ENCODE data around the gene SERGEF.

Gene SERGEF

DNA sequence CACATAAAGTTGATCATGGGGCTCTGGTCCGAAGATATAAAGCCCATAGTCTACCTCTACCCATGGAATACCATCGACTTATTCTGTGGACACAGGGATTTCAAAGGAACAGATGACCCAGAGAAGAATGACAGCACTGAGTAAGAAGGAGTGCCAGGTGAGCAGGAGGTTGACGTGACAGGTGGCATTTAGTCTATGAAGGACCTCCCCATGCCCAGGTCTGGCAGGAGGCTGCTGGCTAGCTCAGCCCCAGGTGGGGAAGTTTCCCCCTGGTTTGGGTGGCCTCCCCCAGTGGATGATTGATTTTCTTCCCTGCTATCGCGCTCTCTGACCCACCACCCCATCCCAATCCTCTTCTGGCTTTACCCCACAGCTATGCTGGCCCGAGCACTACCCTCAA lies 239.2 kb downstream of the SERGEF start:
- no peaks in the 10 kb centered on the region for H3K27me3 ChIP-seq (ENCODE audit: control insufficient read depth, insufficient read depth, low read length)
- H3K27ac ChIP-seq (ENCODE audit: low read length), result no peak overlapping the region
- H3K4me3 ChIP-seq (ENCODE audit: low read length), result no peak overlapping the region
- no peaks in the 10 kb centered on the region for H3K9me3 ChIP-seq (ENCODE audit: control insufficient read depth, insufficient read depth, low read length)
- WGBS (ENCODE audit: insufficient coverage, insufficient read length), result no CpG with 5 or more reads among the region's 6 CpGs
- H3K4me1 ChIP-seq (ENCODE audit: control insufficient read depth, insufficient read depth, low read length), result no peaks in the 10 kb centered on the region
- DNase-seq (ENCODE audit: low read depth, low spot score), result no peak
- no peaks in the 10 kb centered on the region for H3K36me3 ChIP-seq (ENCODE audit: control insufficient read depth, insufficient read depth, low read length)

DNA sequence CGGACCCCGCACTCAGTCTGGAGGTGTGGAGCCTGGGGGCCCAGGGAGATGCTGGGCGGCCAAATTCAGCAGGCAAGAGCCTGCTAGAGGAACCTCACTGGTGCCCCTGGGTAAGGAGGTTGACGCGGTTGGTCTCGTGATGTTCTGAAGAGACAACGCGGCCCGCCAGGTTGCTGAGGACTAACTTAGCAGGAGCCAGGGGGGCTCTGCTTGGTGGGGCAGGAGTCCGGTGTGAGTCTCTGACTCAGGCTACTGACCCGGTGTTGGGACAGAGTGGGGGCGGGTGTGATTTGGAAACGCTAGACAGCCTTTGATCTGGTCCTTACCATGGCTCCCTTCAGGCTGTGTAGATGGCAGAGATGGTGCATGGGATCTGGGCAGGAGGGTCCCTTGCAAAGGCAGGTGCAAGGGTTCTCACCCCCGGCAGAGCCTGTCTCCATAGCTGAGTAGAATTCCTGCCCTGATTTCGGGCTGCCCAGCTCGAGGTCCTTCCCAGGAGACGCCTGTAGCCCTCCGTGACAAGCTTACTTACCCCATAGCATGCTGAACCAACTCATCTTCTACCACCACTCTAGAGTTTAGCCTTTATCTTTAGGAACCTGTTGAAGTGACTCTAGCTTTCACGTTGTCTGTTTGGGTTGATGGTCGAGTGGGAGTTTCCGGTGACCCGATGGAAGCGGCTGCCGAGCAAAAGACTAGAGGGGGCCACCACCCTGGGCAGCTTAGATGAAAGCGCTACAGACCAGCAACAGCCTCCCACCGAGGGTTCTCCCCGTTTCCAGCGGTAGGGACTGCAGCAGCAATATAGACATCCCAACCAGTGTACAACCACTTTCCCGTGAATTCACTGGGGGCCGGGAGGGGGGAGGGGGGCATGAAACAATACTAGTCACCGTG lies 239.9 kb downstream of the SERGEF start:
- no peak overlapping the region for H3K27ac ChIP-seq (ENCODE audit: low read length)
- no CpG with 5 or more reads among the region's 31 CpGs for WGBS (ENCODE audit: insufficient coverage, insufficient read length)
- no peaks in the 10 kb centered on the region for H3K4me1 ChIP-seq (ENCODE audit: control insufficient read depth, insufficient read depth, low read length)
- H3K27me3 ChIP-seq (ENCODE audit: control insufficient read depth, insufficient read depth, low read length), result no peaks in the 10 kb centered on the region
- no peaks in the 10 kb centered on the region for H3K9me3 ChIP-seq (ENCODE audit: control insufficient read depth, insufficient read depth, low read length)
- DNase-seq (ENCODE audit: low read depth, low spot score), result no peak
- H3K4me3 ChIP-seq (ENCODE audit: low read length), result no peak overlapping the region
- H3K36me3 ChIP-seq (ENCODE audit: control insufficient read depth, insufficient read depth, low read length), result no peaks in the 10 kb centered on the region

DNA sequence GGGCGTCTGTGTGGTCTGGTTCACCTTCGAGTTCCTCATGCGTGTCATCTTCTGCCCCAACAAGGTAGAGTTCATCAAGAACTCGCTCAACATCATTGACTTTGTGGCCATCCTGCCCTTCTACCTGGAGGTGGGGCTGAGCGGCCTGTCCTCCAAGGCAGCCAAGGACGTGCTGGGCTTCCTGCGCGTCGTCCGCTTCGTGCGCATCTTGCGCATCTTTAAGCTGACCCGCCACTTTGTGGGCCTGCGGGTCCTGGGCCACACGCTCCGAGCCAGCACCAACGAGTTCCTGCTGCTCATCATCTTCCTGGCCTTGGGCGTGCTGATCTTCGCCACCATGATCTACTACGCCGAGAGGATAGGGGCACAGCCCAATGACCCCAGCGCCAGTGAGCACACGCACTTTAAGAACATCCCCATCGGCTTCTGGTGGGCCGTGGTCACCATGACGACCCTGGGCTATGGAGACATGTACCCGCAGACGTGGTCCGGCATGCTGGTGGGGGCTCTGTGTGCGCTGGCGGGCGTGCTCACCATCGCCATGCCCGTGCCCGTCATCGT lies 240.9 kb downstream of the SERGEF start:
- no peak overlapping the region for H3K4me3 ChIP-seq (ENCODE audit: low read length)
- no peaks in the 10 kb centered on the region for H3K9me3 ChIP-seq (ENCODE audit: control insufficient read depth, insufficient read depth, low read length)
- H3K36me3 ChIP-seq (ENCODE audit: control insufficient read depth, insufficient read depth, low read length), result no peaks in the 10 kb centered on the region
- no peaks in the 10 kb centered on the region for H3K27me3 ChIP-seq (ENCODE audit: control insufficient read depth, insufficient read depth, low read length)
- DNase-seq (ENCODE audit: low read depth, low spot score), result no peak
- no peak overlapping the region for H3K27ac ChIP-seq (ENCODE audit: low read length)
- no CpG with 5 or more reads among the region's 37 CpGs for WGBS (ENCODE audit: insufficient coverage, insufficient read length)
- H3K4me1 ChIP-seq (ENCODE audit: control insufficient read depth, insufficient read depth, low read length), result no peaks in the 10 kb centered on the region

DNA sequence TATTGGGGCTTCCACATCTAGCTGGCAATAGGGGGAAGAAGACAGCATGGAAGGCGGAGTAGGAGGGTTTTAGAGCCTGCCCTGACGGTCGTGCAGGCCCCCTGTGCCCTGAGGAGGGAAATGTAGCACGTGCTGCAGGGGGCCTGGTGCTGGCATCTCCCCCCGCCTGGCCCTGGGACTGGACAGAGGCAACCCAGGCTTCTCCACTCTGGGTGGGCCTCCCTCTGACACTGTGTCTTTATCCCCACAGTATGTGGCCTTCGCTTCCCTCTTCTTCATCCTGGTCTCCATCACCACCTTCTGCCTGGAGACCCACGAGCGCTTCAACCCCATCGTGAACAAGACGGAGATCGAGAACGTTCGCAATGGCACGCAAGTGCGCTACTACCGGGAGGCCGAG lies 241.4 kb downstream of the SERGEF start:
- Histone ChIP-seq H3K4me3 (ENCODE audit: low read length) (no peak overlapping the region), H3K27me3 (ENCODE audit: control insufficient read depth, insufficient read depth, low read length) (no peaks in the 10 kb centered on the region), H3K9me3 (ENCODE audit: control insufficient read depth, insufficient read depth, low read length) (no peaks in the 10 kb centered on the region), H3K27ac (ENCODE audit: low read length) (no peak overlapping the region), H3K36me3 (ENCODE audit: control insufficient read depth, insufficient read depth, low read length) (no peaks in the 10 kb centered on the region), H3K4me1 (ENCODE audit: control insufficient read depth, insufficient read depth, low read length) (no peaks in the 10 kb centered on the region)
- DNase-seq (ENCODE audit: low read depth, low spot score), result no peak
- no CpG with 5 or more reads among the region's 17 CpGs for WGBS (ENCODE audit: insufficient coverage, insufficient read length)

DNA sequence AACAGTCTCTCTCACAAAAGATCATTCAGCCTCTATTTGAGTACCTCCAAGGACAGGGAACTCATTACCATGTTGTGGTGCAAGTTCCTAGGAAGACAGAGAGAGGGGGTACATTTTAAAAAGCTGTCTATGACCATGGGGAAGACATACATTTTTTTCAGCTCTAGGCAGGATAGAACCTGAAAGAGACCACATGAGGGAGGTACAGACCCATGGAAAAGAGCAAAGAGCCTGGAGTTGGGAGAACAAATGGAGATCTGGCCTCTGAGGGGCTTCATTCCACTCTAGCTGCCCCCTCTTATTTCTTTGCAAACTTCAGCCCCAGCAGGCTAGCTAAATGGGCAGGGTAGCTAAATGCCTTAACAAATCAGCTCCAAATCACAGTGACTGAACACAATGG lies 241.9 kb downstream of the SERGEF start:
- no peaks in the 10 kb centered on the region for H3K9me3 ChIP-seq (ENCODE audit: control insufficient read depth, insufficient read depth, low read length)
- no peak overlapping the region for H3K27ac ChIP-seq (ENCODE audit: low read length)
- H3K4me3 ChIP-seq (ENCODE audit: low read length), result no peak overlapping the region
- DNase-seq (ENCODE audit: low read depth, low spot score), result no peak
- no peaks in the 10 kb centered on the region for H3K36me3 ChIP-seq (ENCODE audit: control insufficient read depth, insufficient read depth, low read length)
- H3K4me1 ChIP-seq (ENCODE audit: control insufficient read depth, insufficient read depth, low read length), result no peaks in the 10 kb centered on the region
- H3K27me3 ChIP-seq (ENCODE audit: control insufficient read depth, insufficient read depth, low read length), result no peaks in the 10 kb centered on the region

DNA sequence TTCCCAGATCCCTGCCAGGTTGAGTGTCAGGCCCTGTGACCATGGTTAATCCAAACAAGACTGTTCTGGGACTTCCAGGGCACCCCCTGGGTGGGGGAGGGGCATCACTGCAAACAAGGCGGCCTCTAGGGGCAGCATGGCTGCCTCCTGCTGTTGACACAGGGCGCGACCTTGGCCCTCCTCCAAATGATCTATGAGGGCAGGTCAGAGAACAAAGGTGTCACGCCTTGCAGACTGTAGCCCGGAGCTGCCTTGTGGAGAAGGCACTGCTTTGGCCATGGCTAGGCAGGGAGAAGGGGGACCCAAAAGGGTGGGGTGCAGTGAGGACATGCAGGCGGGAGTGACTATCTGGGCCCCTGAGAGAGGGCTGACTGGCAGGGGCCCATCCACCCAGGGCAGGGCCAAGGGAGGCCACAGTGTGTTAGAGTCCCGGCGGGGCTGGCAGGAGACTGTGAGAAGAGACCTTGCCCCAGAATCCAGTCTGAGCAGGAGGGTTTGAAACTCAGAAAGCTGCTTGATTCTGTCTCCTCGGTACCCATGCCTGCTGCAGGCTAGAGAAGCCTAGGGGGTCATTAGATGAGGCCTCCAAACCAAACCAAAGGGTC lies 242.7 kb downstream of the SERGEF start:
- no peak overlapping the region for H3K4me3 ChIP-seq (ENCODE audit: low read length)
- DNase-seq (ENCODE audit: low read depth, low spot score), result no peak
- WGBS (ENCODE audit: insufficient coverage, insufficient read length), result no CpG with 5 or more reads among the region's 9 CpGs
- no peaks in the 10 kb centered on the region for H3K36me3 ChIP-seq (ENCODE audit: control insufficient read depth, insufficient read depth, low read length)
- no peak overlapping the region for H3K27ac ChIP-seq (ENCODE audit: low read length)
- no peaks in the 10 kb centered on the region for H3K4me1 ChIP-seq (ENCODE audit: control insufficient read depth, insufficient read depth, low read length)
- no peaks in the 10 kb centered on the region for H3K9me3 ChIP-seq (ENCODE audit: control insufficient read depth, insufficient read depth, low read length)
- H3K27me3 ChIP-seq (ENCODE audit: control insufficient read depth, insufficient read depth, low read length), result no peaks in the 10 kb centered on the region

DNA sequence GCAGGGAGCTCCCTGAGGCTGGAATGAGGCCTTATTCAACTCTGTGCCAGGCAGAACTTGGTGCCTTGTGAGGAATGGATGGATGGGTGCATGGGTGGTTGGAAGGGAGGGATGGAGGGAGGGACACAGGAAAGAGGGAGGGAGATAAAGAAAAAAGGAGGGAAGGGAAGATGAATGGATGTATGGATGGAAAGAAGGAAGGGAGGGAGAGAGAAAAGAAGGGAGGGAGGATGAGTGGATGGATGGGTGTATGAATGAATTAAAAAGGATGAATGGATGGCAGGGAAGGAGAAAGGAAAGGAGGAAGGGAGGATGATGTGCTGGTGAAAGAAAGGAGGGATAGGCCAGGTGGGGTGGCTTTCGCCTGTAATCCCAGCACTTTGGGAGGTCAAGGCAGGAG lies 243.6 kb downstream of the SERGEF start:
- no peaks in the 10 kb centered on the region for H3K4me1 ChIP-seq (ENCODE audit: control insufficient read depth, insufficient read depth, low read length)
- H3K9me3 ChIP-seq (ENCODE audit: control insufficient read depth, insufficient read depth, low read length), result no peaks in the 10 kb centered on the region
- no CpG with 5 or more reads among the region's 1 CpG for WGBS (ENCODE audit: insufficient coverage, insufficient read length)
- no peak overlapping the region for H3K27ac ChIP-seq (ENCODE audit: low read length)
- no peak for DNase-seq (ENCODE audit: low read depth, low spot score)
- H3K27me3 ChIP-seq (ENCODE audit: control insufficient read depth, insufficient read depth, low read length), result no peaks in the 10 kb centered on the region
- no peaks in the 10 kb centered on the region for H3K36me3 ChIP-seq (ENCODE audit: control insufficient read depth, insufficient read depth, low read length)
- no peak overlapping the region for H3K4me3 ChIP-seq (ENCODE audit: low read length)

DNA sequence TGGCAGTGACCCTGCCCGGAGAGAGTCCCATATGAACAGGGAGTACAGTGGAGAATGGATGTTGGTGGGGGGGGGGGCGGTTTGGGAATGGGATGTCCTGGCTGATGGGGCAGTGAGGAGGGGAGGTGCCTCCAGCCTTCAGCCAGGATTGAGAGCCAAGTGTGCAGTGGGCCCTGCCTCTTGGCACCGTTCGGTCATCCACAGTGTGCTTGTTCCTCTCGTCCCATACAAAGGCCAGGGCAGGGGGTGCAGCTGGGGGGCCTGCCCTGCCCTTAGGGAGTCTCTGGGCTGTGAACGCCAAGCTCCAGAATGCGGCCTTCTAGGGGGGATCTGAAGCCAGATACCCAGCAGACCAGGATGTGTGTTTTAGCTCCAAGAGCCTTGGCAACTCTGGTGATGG lies 244.3 kb downstream of the SERGEF start:
- H3K27ac ChIP-seq (ENCODE audit: low read length), result no peak overlapping the region
- H3K27me3 ChIP-seq (ENCODE audit: control insufficient read depth, insufficient read depth, low read length), result no peaks in the 10 kb centered on the region
- H3K4me1 ChIP-seq (ENCODE audit: control insufficient read depth, insufficient read depth, low read length), result no peaks in the 10 kb centered on the region
- no CpG with 5 or more reads among the region's 7 CpGs for WGBS (ENCODE audit: insufficient coverage, insufficient read length)
- H3K36me3 ChIP-seq (ENCODE audit: control insufficient read depth, insufficient read depth, low read length), result no peaks in the 10 kb centered on the region
- H3K4me3 ChIP-seq (ENCODE audit: low read length), result no peak overlapping the region
- DNase-seq (ENCODE audit: low read depth, low spot score), result no peak
- H3K9me3 ChIP-seq (ENCODE audit: control insufficient read depth, insufficient read depth, low read length), result no peaks in the 10 kb centered on the region

DNA sequence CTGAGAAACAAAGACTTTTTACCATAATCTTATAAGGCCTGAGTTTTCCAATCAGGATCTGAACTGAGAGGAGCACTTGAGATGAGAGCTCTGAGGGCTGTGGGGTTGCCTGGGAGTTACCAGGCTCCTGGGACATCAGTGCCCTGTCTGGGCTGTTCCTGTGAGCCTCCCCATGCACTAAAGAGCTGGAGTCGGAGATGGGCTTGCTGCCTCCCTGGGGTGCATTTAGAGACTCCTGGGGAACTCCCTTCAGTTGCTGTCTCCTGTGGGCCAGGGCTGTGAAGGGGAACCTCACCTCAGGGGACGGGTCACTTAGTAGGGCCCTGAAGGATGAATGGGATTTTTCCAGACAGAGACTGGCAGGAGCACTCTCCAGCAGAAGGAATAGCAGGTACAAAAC lies 244.9 kb downstream of the SERGEF start:
- Histone ChIP-seq H3K4me3 (ENCODE audit: low read length) (no peak overlapping the region), H3K27me3 (ENCODE audit: control insufficient read depth, insufficient read depth, low read length) (no peaks in the 10 kb centered on the region), H3K9me3 (ENCODE audit: control insufficient read depth, insufficient read depth, low read length) (no peaks in the 10 kb centered on the region), H3K36me3 (ENCODE audit: control insufficient read depth, insufficient read depth, low read length) (no peaks in the 10 kb centered on the region), H3K27ac (ENCODE audit: low read length) (no peak overlapping the region), H3K4me1 (ENCODE audit: control insufficient read depth, insufficient read depth, low read length) (no peaks in the 10 kb centered on the region)
- no CpG with 5 or more reads among the region's 2 CpGs for WGBS (ENCODE audit: insufficient coverage, insufficient read length)
- DNase-seq (ENCODE audit: low read depth, low spot score), result no peak

DNA sequence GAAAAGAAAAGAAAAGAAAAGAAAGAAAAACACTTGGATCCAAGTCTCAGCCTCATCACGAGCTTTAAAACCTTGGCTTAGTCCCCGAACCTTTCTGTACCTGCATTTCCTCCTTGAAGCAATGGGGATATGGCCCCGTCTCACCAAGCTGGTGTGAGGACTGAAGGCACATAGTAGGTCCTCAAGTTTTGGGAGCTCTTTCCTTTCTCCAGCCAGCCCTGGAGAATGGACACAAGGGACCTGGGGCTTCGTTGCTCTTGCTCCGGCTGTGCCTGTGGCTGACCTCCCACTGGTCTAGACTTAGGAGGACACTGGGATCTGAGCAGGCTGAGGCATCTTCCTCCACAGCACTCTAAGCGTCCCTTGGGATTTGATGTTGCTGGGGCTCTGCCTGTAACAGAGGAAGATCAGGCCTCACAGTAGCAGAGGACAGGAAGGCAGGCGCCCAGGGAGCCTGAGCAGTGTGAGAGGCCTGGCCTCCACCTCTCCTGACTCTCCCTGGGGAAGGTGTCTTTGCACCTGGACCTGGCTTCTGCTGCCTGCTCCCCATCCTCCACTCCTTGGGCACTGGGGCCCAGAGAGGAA lies 245.5 kb downstream of the SERGEF start:
- no peaks in the 10 kb centered on the region for H3K36me3 ChIP-seq (ENCODE audit: control insufficient read depth, insufficient read depth, low read length)
- H3K9me3 ChIP-seq (ENCODE audit: control insufficient read depth, insufficient read depth, low read length), result no peaks in the 10 kb centered on the region
- H3K27ac ChIP-seq (ENCODE audit: low read length), result no peak overlapping the region
- no CpG with 5 or more reads among the region's 7 CpGs for WGBS (ENCODE audit: insufficient coverage, insufficient read length)
- no peak overlapping the region for H3K4me3 ChIP-seq (ENCODE audit: low read length)
- H3K27me3 ChIP-seq (ENCODE audit: control insufficient read depth, insufficient read depth, low read length), result no peaks in the 10 kb centered on the region
- DNase-seq (ENCODE audit: low read depth, low spot score), result no peak
- no peaks in the 10 kb centered on the region for H3K4me1 ChIP-seq (ENCODE audit: control insufficient read depth, insufficient read depth, low read length)
